Heart left ventricle (tissue), 16 donors: ENCODE data around the gene INSIG2. TPM values are rescaled to one million over a fixed set of nuclear protein-coding genes. Genes with fewer than 3 reads are reported as not detected.

ENCODE experiments used
- ATAC-seq, 4 donors: fragments of 200-7000 bp; cut with Tn5 transposase; one replicate each; pipeline ENCODE4 v1.9.1; 2020 to 2022; ENCODE audit warnings: moderate library complexity in 4 of 4, mild to moderate bottlenecking in 3 of 4, moderate number of reproducible peaks in 1 of 4
- DNase-seq, 5 donors: peaks; one replicate each; pipeline ENCODE4 v3.0.0-alpha.2; 2020
- H3K27ac ChIP-seq, 12 donors: fragments of 200-600 bp; sonication (generic) in 4 of 12; one replicate each; pipeline versions ENCODE4 v1.5.0 to v1.8.0; 2016 to 2022; ENCODE audit warnings: mild to moderate bottlenecking in 2 of 12
- H3K27me3 ChIP-seq, 9 donors: fragments of 200-600 bp; sonication (generic) in 2 of 9; one replicate each; pipeline versions ENCODE4 v1.5.1 to v1.8.0; 2016 to 2022; ENCODE audit warnings: mild to moderate bottlenecking in 3 of 9
- H3K36me3 ChIP-seq, 9 donors: fragments of 200-600 bp; sonication (generic) in 2 of 9; one replicate each; pipeline versions ENCODE4 v1.5.0 to v1.8.0; 2018 to 2022; ENCODE audit warnings: mild to moderate bottlenecking in 2 of 9
- H3K4me1 ChIP-seq, 12 donors: fragments of 200-600 bp; sonication (generic) in 4 of 12; one replicate each; pipeline versions ENCODE4 v1.5.0 to v1.8.0; 2016 to 2022; ENCODE audit warnings: mild to moderate bottlenecking in 3 of 12
- H3K4me3 ChIP-seq, 12 donors: fragments of 200-600 bp; sonication (generic) in 4 of 12; one replicate each; pipeline versions ENCODE4 v1.5.0 to v1.8.0; 2017 to 2022; ENCODE audit warnings: mild to moderate bottlenecking in 9 of 12, moderate library complexity in 4 of 12
- H3K9me3 ChIP-seq, 12 donors: fragments of 200-600 bp; sonication (generic) in 4 of 12; one replicate each; pipeline versions ENCODE4 v1.5.0 to v1.8.0; 2016 to 2022; ENCODE audit warnings: mild to moderate bottlenecking in 1 of 12
- POLR2A ChIP-seq, 2 donors: fragments of 450-650 bp; IDR thresholded peaks; one replicate each; pipeline ENCODE4 v1.6.1; 2017; ENCODE audit warnings: antibody characterized with exemption in 2 of 2, mild to moderate bottlenecking in 2 of 2, moderate library complexity in 2 of 2
- WGBS, 4 donors: extraction: QIAGEN DNeasy Blood & Tissue Kit in 2 of 4; methylation state at CpG; one replicate each; pipeline versions ENCODE4 v1.1.5 to v1.1.7; 2013 to 2018; 5-methylcytosine and 5-hydroxymethylcytosine counted together
- intact Hi-C, 10 donors: fragments of 100-400 bp; cut with DNase I; formaldehyde crosslinking; loops; one replicate each; pipeline versions ENCODE4 v1.11.1 to v1.14.2; 2022
- polyA plus RNA-seq, 2 donors: library from polyadenylated mRNA; stranded (reverse); fragments of 200-250 nt; gene quantifications; one replicate each; pipeline ENCODE4 v1.2.3, GENCODE V29; 2013
- total RNA-seq, 9 donors: library from RNA; depleted of rRNA in 2 of 9; stranded (reverse); fragments of >200 nt in 2 of 9; fragmentation: NEBNext Ultra II Directional in 3 of 9; extraction: Animal tissue kit (Norgen Biotek cat#: 25700) in 3 of 9; gene quantifications; one replicate each; pipeline versions ENCODE4 v1.1.0 to v1.2.4, GENCODE V29; 2016 to 2023
- TF ChIP-seq, protein P1 (sequence below), 12 donors: fragments of 200-600 bp; sonication (generic) in 4 of 12; IDR thresholded peaks; one replicate each; pipeline versions ENCODE4 v1.5.0 to v1.8.0; 2018 to 2022; ENCODE audit warnings: antibody characterized with exemption in 12 of 12, mild to moderate bottlenecking in 5 of 12
- donor health status: ischemic (EF 13 %, LVEDD 7.1; RV severe dilation, severe dysfunction).
- donor health status: healthy with polysubstance abuse.
- donor health status: DM: no; HTN: yes; CAD: no.
- donor health status: DM: no; HTN: no; CAD: no.
- donor health status: ischemic (EF 25% LVEDD 6.9; RV normal size, moderate dysfunction).
- donor health status: ischemic (EF 25% LVEDD 5.7; RV mildly dilated, moderate dysfunction).
- donor health status: healthy.
- donor health status: DM: yes; HTN: yes; CAD: no.
- donor health status: ischemic (EF 35%, LVEDD 5.7; RV mildly dilated, moderate dysfunction).
- donor health status: nonischemic (EF 11% LVEDD 7.7; RV severe dilation, severe dysfunction).
- donor health status: DM: yes; HTN: yes; CAD: no.
- donor health status: PGD.
- donor health status: ischemic (EF 29% LVEDD 5.4; RV normal size, mild dysfunction).
- donor health status: nonischemic (EF 23%, LVEDD 6.1; RV moderate dilation, normal function).

INSIG2 gene
- total and polyA plus RNA-seq, 11 donors: 6.5 to 16.4 (median 13.7) TPM

GRCh38 chr2:118127250-118127649, 39.0 kb downstream of the INSIG2 start:
- WGBS, 4 donors: 81 to 86% (median 84%) methylated on average over 5 of the region's 5 CpGs
- TF ChIP-seq, protein P1, sequence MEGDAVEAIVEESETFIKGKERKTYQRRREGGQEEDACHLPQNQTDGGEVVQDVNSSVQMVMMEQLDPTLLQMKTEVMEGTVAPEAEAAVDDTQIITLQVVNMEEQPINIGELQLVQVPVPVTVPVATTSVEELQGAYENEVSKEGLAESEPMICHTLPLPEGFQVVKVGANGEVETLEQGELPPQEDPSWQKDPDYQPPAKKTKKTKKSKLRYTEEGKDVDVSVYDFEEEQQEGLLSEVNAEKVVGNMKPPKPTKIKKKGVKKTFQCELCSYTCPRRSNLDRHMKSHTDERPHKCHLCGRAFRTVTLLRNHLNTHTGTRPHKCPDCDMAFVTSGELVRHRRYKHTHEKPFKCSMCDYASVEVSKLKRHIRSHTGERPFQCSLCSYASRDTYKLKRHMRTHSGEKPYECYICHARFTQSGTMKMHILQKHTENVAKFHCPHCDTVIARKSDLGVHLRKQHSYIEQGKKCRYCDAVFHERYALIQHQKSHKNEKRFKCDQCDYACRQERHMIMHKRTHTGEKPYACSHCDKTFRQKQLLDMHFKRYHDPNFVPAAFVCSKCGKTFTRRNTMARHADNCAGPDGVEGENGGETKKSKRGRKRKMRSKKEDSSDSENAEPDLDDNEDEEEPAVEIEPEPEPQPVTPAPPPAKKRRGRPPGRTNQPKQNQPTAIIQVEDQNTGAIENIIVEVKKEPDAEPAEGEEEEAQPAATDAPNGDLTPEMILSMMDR (IDR thresholded peaks at IDR 0.05): no peak
- no peak for TF ChIP-seq POLR2A (IDR thresholded peaks at IDR 0.05)
- Histone ChIP-seq H3K27me3 (peaks cover 0 to 3% (median 0%) of the 10 kb centered on the region in 9 donors), H3K36me3 (no peaks in the 10 kb centered on the region), H3K9me3 (no peaks in the 10 kb centered on the region), H3K27ac (no peak overlapping the region), H3K4me3 (no peak overlapping the region), H3K4me1 (peaks cover 0 to 28% (median 8%) of the 10 kb centered on the region in 12 donors)
- DNase-seq (no peak), ATAC-seq (no peak)
- intact Hi-C loops: no loop called here

DNA sequence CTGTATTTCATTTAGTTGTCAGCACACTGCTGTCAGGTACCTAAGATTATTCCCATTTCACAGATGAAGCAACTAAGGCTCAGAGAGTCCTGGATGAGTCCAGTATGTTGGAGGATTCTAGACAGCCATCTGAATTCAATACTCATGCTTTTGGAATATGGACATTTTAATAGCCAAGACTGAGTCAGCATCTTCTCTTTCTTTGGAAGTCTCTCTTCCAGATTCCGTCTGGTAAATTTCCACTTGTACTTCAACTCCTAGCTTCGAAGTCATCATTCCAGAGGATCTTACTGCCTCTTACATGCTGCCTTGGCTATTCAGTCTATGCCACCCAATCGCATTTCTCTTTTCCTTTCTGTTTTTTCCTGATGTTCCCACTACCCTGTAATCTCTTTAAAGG, 40.6 kb downstream of the INSIG2 start:
- WGBS, 4 donors: 68 to 84% (median 77%) methylated on average over 3 of the region's 3 CpGs
- DNase-seq (no peak), ATAC-seq (no peak)
- Histone ChIP-seq H3K9me3 (no peaks in the 10 kb centered on the region), H3K27ac (no peak overlapping the region), H3K36me3 (no peaks in the 10 kb centered on the region), H3K27me3 (peaks cover 0 to 3% (median 0%) of the 10 kb centered on the region in 9 donors), H3K4me3 (no peak overlapping the region), H3K4me1 (peaks cover 0 to 16% (median under 1%) of the 10 kb centered on the region in 12 donors)
- no peak for TF ChIP-seq POLR2A (IDR thresholded peaks at IDR 0.05)
- TF ChIP-seq, protein P1 (IDR thresholded peaks at IDR 0.05): no peak
- intact Hi-C loops: no loop called here

- H3K36me3 ChIP-seq: no peaks in the 10 kb centered on the region
- ATAC-seq (no peak), DNase-seq (no peak)
- H3K27ac ChIP-seq: no peak overlapping the region
- TF ChIP-seq, protein P1 (IDR thresholded peaks at IDR 0.05): no peak
- no peak for TF ChIP-seq POLR2A (IDR thresholded peaks at IDR 0.05)
- WGBS, 4 donors: 80 to 83% (median 82%) methylated on average over 3 to 7 of the region's 7 CpGs
- no peaks in the 10 kb centered on the region for H3K9me3 ChIP-seq
- intact Hi-C loops: loop anchor here in 1 of 10 donors (2.0 kb wide), 1 partner anchor 48 kb away; no protein-coding TSS in a partner anchor
- peaks cover 0 to 3% (median 0%) of the 10 kb centered on the region in 9 donors for H3K27me3 ChIP-seq
- H3K4me3 ChIP-seq: no peak overlapping the region
- peaks cover 0 to under 1% (median 0%) of the 10 kb centered on the region in 12 donors for H3K4me1 ChIP-seq
Measured at GRCh38 chr2:118130385-118130784, 42.1 kb downstream of the INSIG2 start.

GRCh38 chr2:118131771-118132170, 43.5 kb downstream of the INSIG2 start:
- Histone ChIP-seq H3K36me3 (no peaks in the 10 kb centered on the region), H3K27me3 (peaks cover 0 to 3% (median 0%) of the 10 kb centered on the region in 9 donors), H3K27ac (no peak overlapping the region), H3K4me3 (no peak overlapping the region), H3K9me3 (no peaks in the 10 kb centered on the region), H3K4me1 (no peaks in the 10 kb centered on the region)
- intact Hi-C loops: loop anchor here in 1 of 10 donors (2.0 kb wide), 1 partner anchor 47 kb away; no protein-coding TSS in a partner anchor
- no peak for ATAC-seq
- WGBS, 4 donors: 73 to 81% (median 76%) methylated on average over 4 of the region's 4 CpGs
- TF ChIP-seq, protein P1 (IDR thresholded peaks at IDR 0.05): no peak
- TF ChIP-seq POLR2A (IDR thresholded peaks at IDR 0.05): no peak
- no peak for DNase-seq
